SK-N-MC (cell line): ENCODE results near the gene KCNJ8.

Experiments used
- EZH2 ChIP-seq: fragments of 200-600 bp; sonication (generic); IDR thresholded peaks from one replicate; pipeline ENCODE4 v1.6.1; 2017; ENCODE audit warnings: antibody characterized with exemption
- FOXP2 ChIP-seq: optimal IDR thresholded peaks from 2 replicates; pipeline ENCODE3; 2011; ENCODE audit warnings: mild to moderate bottlenecking, moderate library complexity; ENCODE audit not compliant: insufficient read depth; ENCODE audit errors: extremely low read length, control extremely low read depth
- POLR2AphosphoS5 ChIP-seq: IDR thresholded peaks from 2 replicates; pipeline ENCODE4 v1.6.1; 2012; ENCODE audit warnings: mild to moderate bottlenecking, low read depth, low read length, borderline replicate concordance

GRCh38 chr12:21823581-21823980 lies 49.1 kb upstream of the KCNJ8 start:
- TF ChIP-seq POLR2AphosphoS5 (no peak), EZH2 (no peak), FOXP2 (no peak)
